GM12878 (cell line): Measurements from ENCODE around the gene ZBTB34. TPM values are rescaled to one million over a fixed set of nuclear protein-coding genes. Genes with fewer than 3 reads are reported as not detected.

ENCODE experiments used
- ATAC-seq: fragments of 200-7000 bp; cut with Tn5 transposase; 3 replicates; pipeline ENCODE4 v1.9.1; 2020; ENCODE audit warnings: mild to moderate bottlenecking, moderate library complexity
- BruUV-seq: library from RNA; stranded (reverse); fragments of 400-500 nt; replicated peaks from 2 replicates; lab custom pipeline; 2021; lab: Mats Ljungman, UMichigan
- CTCF ChIA-PET: fragments of 300-600 bp; sonication (Branson Sonifier 250); formaldehyde crosslinking; extraction: SDS; loops from one replicate; lab custom pipeline; 2021; ENCODE audit warnings: inconsistent platforms; lab: Yijun Ruan, JAX
- POLR2A ChIA-PET: fragments of 350-600 bp; formaldehyde crosslinking; extraction: SDS; loops from one replicate; lab custom pipeline; 2021; ENCODE audit warnings: inconsistent platforms; lab: Charles Lee
- RAD21 ChIA-PET: fragments of 300-600 bp; sonication (Branson Sonifier 250); formaldehyde crosslinking; loops from one replicate; lab custom pipeline; 2023; ENCODE audit warnings: antibody characterized with exemption; ENCODE audit not compliant: unreplicated experiment; lab: Charles Lee
- SMC1A ChIA-PET: fragments of 300-600 bp; sonication (Branson Sonifier 250); formaldehyde crosslinking; loops from one replicate; lab custom pipeline; 2023; ENCODE audit not compliant: unreplicated experiment, uncharacterized antibody; lab: Charles Lee
- DNase-seq: peaks from one replicate; pipeline ENCODE4 v3.0.0-alpha.2; 2011; ENCODE audit warnings: low read depth, low spot score
- FAIRE-seq: peaks from 3 replicates; lab custom pipeline; 2011; peaks lifted over from hg19 to GRCh38; lab: Jason Lieb, UNC
- H2AFZ ChIP-seq: 2 replicates; pipeline ENCODE4 v1.6.0; 2011; ENCODE audit warnings: low read depth, low read length, control low read depth; ENCODE audit not compliant: control insufficient read depth
- H3K27ac ChIP-seq: 2 replicates; pipeline ENCODE4 v1.5.1; 2011; ENCODE audit warnings: control low read depth; ENCODE audit not compliant: control insufficient read depth, insufficient read depth
- H3K27me3 ChIP-seq, 2 experiments: replicated peaks in 1 of 2; 2 replicates each; pipeline versions ENCODE4 v1.6.0 to v1.6.1; 2011; ENCODE audit warnings: low read length in 1 of 2; ENCODE audit not compliant: control insufficient read depth in 2 of 2, insufficient read depth in 2 of 2
- H3K36me3 ChIP-seq, 2 experiments: 2 replicates each; pipeline ENCODE4 v1.5.1; 2011; ENCODE audit warnings: low read length in 1 of 2; ENCODE audit not compliant: control insufficient read depth in 2 of 2, insufficient read depth in 2 of 2
- H3K4me1 ChIP-seq: 2 replicates; pipeline ENCODE4 v1.6.1; 2011; ENCODE audit warnings: mild to moderate bottlenecking, low read length, moderate library complexity, mixed read lengths; ENCODE audit not compliant: control insufficient read depth, insufficient read depth
- H3K4me2 ChIP-seq: 2 replicates; pipeline ENCODE4 v1.6.0; 2011; ENCODE audit warnings: control low read depth; ENCODE audit not compliant: control insufficient read depth, insufficient read depth
- H3K4me3 ChIP-seq: fragments of 200-600 bp; sonication (generic); 2 replicates; pipeline ENCODE4 v1.5.1; 2016
- H3K79me2 ChIP-seq: 2 replicates; pipeline ENCODE4 v1.6.0; 2011; ENCODE audit warnings: low read length; ENCODE audit not compliant: control insufficient read depth, insufficient read depth
- H3K9ac ChIP-seq: 2 replicates; pipeline ENCODE4 v1.8.0; 2011; ENCODE audit warnings: low read length, control low read depth, mixed read lengths; ENCODE audit not compliant: control insufficient read depth, insufficient read depth
- H3K9me3 ChIP-seq: replicated peaks from 3 replicates; pipeline ENCODE4 v1.5.1; 2011; ENCODE audit warnings: mild to moderate bottlenecking, low read length; ENCODE audit not compliant: control insufficient read depth, insufficient read depth
- H4K20me1 ChIP-seq: 2 replicates; pipeline ENCODE4 v1.6.0; 2011; ENCODE audit not compliant: control insufficient read depth, insufficient read depth
- CHD2 ChIP-seq: IDR thresholded peaks from 2 replicates; pipeline ENCODE4 v1.6.1; 2011; ENCODE audit warnings: low read depth, low read length, improper control_type of control experiment, borderline replicate concordance
- KAT2A ChIP-seq: conservative IDR thresholded peaks from 2 replicates; pipeline ENCODE4 v1.6.1; 2011; ENCODE audit warnings: low read depth, low read length; ENCODE audit not compliant: control insufficient read depth
- NRF1 ChIP-seq: conservative IDR thresholded peaks from 2 replicates; pipeline ENCODE4 v1.6.1; 2011; ENCODE audit warnings: mild to moderate bottlenecking, low read depth, low read length, improper control_type of control experiment
- PML ChIP-seq: IDR thresholded peaks from 2 replicates; pipeline ENCODE4 v1.6.1; 2012; ENCODE audit warnings: low read length, inconsistent platforms
- RUNX3 ChIP-seq: IDR thresholded peaks from 2 replicates; pipeline ENCODE4 v1.6.1; 2012; ENCODE audit warnings: low read length, inconsistent platforms
- SPI1 ChIP-seq: IDR thresholded peaks from 2 replicates; pipeline ENCODE4 v1.6.1; 2011; ENCODE audit warnings: low read depth, mild to moderate bottlenecking, low read length, moderate library complexity, borderline replicate concordance; ENCODE audit not compliant: insufficient read depth
- SRF ChIP-seq, 2 experiments: IDR thresholded peaks; 2 replicates each; pipeline ENCODE4 v1.6.1; 2011; ENCODE audit warnings: low read depth in 2 of 2, low read length in 2 of 2, mild to moderate bottlenecking in 1 of 2, moderate library complexity in 1 of 2
- STAT1 ChIP-seq: fragments of 450-650 bp; conservative IDR thresholded peaks from 2 replicates; pipeline ENCODE4 v1.6.1; 2014; ENCODE audit warnings: antibody characterized with exemption, mild to moderate bottlenecking
- STAT3 ChIP-seq: IDR thresholded peaks from 2 replicates; pipeline ENCODE4 v1.6.1; 2011; ENCODE audit warnings: low read depth, low read length, improper control_type of control experiment
- WGBS: methylation state at CpG from one replicate; pipeline ENCODE4 v1.1.6; 2016; ENCODE audit warnings: low lambda C conversion rate; ENCODE audit not compliant: insufficient replicate concordance, insufficient coverage; ENCODE audit errors: missing lambda C conversion rate; 5-methylcytosine and 5-hydroxymethylcytosine counted together
- in situ Hi-C: fragments of 300-500 bp; cut with MboI; formaldehyde crosslinking; loops from 9 replicates; pipeline ENCODE4 v1.14.3; 2018; ENCODE audit warnings: mixed read lengths
- intact Hi-C: fragments of 100-400 bp; cut with micrococcal nuclease; formaldehyde crosslinking; loops from one replicate; pipeline ENCODE4 v1.14.2; 2022; ENCODE audit not compliant: unreplicated experiment
- polyA plus RNA-seq, 11 experiments: library from polyadenylated mRNA; depleted of rRNA in 4 of 11; unstranded in 6 of 11; stranded (reverse) in 5 of 11; fragments of >200 nt; fragmentation: Nextera tagmentation in 4 of 11; fragmentation: Illumina TruSeq in 1 of 11; extraction: Ambion mirVana in 4 of 11; extraction: Trizol in 1 of 11; gene quantifications; 1 replicate in 1 of 11; 2 replicates in 10 of 11; pipeline versions ENCODE4 v1.2.1 to v1.2.3, GENCODE V29; 2011 to 2016; ENCODE audit warnings: inconsistent platforms in 2 of 11, missing spikeins in 2 of 11, low read depth in 1 of 11
- total RNA-seq, 4 experiments: library from RNA; depleted of rRNA in 3 of 4; stranded (reverse); fragments of >200 nt in 3 of 4; fragmentation: Illumina TruSeq in 1 of 4; extraction: Trizol in 1 of 4; gene quantifications; 2 replicates each; pipeline versions ENCODE4 v1.2.1 to v1.2.3, GENCODE V29; 2013 to 2021
- TF ChIP-seq, protein P1 (sequence below): fragments of 450-650 bp; formaldehyde crosslinking; IDR thresholded peaks from 2 replicates; pipeline ENCODE4 v1.5.0; 2022; ENCODE audit warnings: mild to moderate bottlenecking, missing genetic modification characterization
- TF ChIP-seq, protein P2 (sequence below): fragments of 150-350 bp; IDR thresholded peaks from 2 replicates; pipeline ENCODE4 v1.6.1; 2014; ENCODE audit warnings: mild to moderate bottlenecking, low read depth, low read length
- TF ChIP-seq, protein P3 (sequence below): fragments of 450-650 bp; IDR thresholded peaks from 2 replicates; pipeline ENCODE4 v1.6.1; 2017; ENCODE audit warnings: mild to moderate bottlenecking, low read depth, inconsistent platforms; ENCODE audit not compliant: poor library complexity, severe bottlenecking
- TF ChIP-seq, protein P4 (sequence below), 3 experiments: IDR thresholded peaks in 2 of 3; conservative IDR thresholded peaks in 1 of 3; 2 replicates each; pipeline ENCODE4 v1.5.1; 2011; ENCODE audit warnings: low read depth in 3 of 3, low read length in 3 of 3, mild to moderate bottlenecking in 3 of 3, control low read depth in 2 of 3, moderate library complexity in 2 of 3, inconsistent platforms in 1 of 3, mixed read lengths in 1 of 3; ENCODE audit not compliant: control insufficient read depth in 2 of 3, insufficient read depth in 1 of 3; ENCODE audit errors: extremely low read depth in 1 of 3

The ZBTB34 gene
- total and polyA plus RNA-seq, 10 of the 15 experiments (the other 5 are each of a cell fraction or from before 2014, with no cell fraction given): 0.71 to 11.3 (median 3.8) TPM

DNA sequence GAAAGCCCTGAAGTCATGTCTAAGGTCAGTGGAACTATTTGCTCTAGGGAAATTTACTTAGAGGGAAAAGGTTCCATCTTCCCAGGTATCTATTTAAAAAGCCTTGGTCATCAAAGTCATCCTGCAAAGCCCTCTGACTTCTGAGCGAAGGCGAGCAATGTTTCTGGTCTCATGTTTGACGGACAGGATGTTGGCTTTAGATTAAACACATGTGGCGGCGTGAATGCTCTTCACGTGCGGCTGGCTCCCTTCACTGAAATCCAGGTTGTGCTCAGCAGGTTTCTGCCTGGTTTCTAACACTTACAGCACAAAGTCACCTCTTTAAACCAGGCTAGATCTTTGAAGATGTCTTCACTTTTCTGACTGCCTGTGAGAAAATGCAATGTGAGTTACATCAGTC, 5.7 kb upstream of the ZBTB34 start:
- H3K4me3 ChIP-seq: no peak overlapping the region
- ChIA-PET POLR2A (no interaction called here), RAD21 (no interaction called here), SMC1A (no interaction called here), CTCF (interaction anchor here (0.6 kb wide), 2 partner anchors 58 to 732 kb away, joined by 3 to 4 read pairs; no protein-coding TSS in a partner anchor)
- H3K27ac ChIP-seq: no peak overlapping the region
- ATAC-seq (no peak), DNase-seq (no peak), FAIRE-seq (no peak)
- peaks cover 3% of the 10 kb centered on the region; the same call in 1 of the 2 replicates for H3K4me1 ChIP-seq
- in situ Hi-C loops: no loop called here
- H3K9ac ChIP-seq: no peak overlapping the region
- TF ChIP-seq RUNX3 (no peak), KAT2A (no peak), SRF (IDR thresholded peaks at IDR 0.05; ENCODE audit: low read depth in 2 of 2, low read length in 2 of 2) (no peak), PML (no peak), STAT1 (no peak), NRF1 (no peak), CHD2 (no peak), STAT3 (no peak), SPI1 (no peak)
- TF ChIP-seq, protein P1, sequence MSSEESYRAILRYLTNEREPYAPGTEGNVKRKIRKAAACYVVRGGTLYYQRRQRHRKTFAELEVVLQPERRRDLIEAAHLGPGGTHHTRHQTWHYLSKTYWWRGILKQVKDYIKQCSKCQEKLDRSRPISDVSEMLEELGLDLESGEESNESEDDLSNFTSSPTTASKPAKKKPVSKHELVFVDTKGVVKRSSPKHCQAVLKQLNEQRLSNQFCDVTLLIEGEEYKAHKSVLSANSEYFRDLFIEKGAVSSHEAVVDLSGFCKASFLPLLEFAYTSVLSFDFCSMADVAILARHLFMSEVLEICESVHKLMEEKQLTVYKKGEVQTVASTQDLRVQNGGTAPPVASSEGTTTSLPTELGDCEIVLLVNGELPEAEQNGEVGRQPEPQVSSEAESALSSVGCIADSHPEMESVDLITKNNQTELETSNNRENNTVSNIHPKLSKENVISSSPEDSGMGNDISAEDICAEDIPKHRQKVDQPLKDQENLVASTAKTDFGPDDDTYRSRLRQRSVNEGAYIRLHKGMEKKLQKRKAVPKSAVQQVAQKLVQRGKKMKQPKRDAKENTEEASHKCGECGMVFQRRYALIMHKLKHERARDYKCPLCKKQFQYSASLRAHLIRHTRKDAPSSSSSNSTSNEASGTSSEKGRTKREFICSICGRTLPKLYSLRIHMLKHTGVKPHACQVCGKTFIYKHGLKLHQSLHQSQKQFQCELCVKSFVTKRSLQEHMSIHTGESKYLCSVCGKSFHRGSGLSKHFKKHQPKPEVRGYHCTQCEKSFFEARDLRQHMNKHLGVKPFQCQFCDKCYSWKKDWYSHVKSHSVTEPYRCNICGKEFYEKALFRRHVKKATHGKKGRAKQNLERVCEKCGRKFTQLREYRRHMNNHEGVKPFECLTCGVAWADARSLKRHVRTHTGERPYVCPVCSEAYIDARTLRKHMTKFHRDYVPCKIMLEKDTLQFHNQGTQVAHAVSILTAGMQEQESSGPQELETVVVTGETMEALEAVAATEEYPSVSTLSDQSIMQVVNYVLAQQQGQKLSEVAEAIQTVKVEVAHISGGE (CRISPR knock-in tag): no peak
- TF ChIP-seq, protein P2, sequence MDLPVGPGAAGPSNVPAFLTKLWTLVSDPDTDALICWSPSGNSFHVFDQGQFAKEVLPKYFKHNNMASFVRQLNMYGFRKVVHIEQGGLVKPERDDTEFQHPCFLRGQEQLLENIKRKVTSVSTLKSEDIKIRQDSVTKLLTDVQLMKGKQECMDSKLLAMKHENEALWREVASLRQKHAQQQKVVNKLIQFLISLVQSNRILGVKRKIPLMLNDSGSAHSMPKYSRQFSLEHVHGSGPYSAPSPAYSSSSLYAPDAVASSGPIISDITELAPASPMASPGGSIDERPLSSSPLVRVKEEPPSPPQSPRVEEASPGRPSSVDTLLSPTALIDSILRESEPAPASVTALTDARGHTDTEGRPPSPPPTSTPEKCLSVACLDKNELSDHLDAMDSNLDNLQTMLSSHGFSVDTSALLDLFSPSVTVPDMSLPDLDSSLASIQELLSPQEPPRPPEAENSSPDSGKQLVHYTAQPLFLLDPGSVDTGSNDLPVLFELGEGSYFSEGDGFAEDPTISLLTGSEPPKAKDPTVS: no peak
- TF ChIP-seq, protein P3, sequence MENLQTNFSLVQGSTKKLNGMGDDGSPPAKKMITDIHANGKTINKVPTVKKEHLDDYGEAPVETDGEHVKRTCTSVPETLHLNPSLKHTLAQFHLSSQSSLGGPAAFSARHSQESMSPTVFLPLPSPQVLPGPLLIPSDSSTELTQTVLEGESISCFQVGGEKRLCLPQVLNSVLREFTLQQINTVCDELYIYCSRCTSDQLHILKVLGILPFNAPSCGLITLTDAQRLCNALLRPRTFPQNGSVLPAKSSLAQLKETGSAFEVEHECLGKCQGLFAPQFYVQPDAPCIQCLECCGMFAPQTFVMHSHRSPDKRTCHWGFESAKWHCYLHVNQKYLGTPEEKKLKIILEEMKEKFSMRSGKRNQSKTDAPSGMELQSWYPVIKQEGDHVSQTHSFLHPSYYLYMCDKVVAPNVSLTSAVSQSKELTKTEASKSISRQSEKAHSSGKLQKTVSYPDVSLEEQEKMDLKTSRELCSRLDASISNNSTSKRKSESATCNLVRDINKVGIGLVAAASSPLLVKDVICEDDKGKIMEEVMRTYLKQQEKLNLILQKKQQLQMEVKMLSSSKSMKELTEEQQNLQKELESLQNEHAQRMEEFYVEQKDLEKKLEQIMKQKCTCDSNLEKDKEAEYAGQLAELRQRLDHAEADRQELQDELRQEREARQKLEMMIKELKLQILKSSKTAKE: no peak
- TF ChIP-seq, protein P4, sequence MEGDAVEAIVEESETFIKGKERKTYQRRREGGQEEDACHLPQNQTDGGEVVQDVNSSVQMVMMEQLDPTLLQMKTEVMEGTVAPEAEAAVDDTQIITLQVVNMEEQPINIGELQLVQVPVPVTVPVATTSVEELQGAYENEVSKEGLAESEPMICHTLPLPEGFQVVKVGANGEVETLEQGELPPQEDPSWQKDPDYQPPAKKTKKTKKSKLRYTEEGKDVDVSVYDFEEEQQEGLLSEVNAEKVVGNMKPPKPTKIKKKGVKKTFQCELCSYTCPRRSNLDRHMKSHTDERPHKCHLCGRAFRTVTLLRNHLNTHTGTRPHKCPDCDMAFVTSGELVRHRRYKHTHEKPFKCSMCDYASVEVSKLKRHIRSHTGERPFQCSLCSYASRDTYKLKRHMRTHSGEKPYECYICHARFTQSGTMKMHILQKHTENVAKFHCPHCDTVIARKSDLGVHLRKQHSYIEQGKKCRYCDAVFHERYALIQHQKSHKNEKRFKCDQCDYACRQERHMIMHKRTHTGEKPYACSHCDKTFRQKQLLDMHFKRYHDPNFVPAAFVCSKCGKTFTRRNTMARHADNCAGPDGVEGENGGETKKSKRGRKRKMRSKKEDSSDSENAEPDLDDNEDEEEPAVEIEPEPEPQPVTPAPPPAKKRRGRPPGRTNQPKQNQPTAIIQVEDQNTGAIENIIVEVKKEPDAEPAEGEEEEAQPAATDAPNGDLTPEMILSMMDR (IDR thresholded peaks at IDR 0.05 in 2 of 3, conservative IDR thresholded peaks at IDR 0.05 in 1 of 3; ENCODE audit: control insufficient read depth in 2 of 3, extremely low read depth in 1 of 3, insufficient read depth in 1 of 3, low read depth in 3 of 3, low read length in 3 of 3): no peak
- no peak overlapping the region for H3K4me2 ChIP-seq
- intact Hi-C loops: no loop called here
- 95% methylated on average over 7 of the region's 7 CpGs for WGBS
- H3K36me3 ChIP-seq: no peaks in the 10 kb centered on the region
- H4K20me1 ChIP-seq: no peaks in the 10 kb centered on the region
- peaks cover 0 to 5% of the 10 kb centered on the region in 2 experiments; a peak in 1 of 4 replicates for H3K27me3 ChIP-seq
- H2AFZ ChIP-seq: no peak overlapping the region
- no peaks in the 10 kb centered on the region for H3K79me2 ChIP-seq
- H3K9me3 ChIP-seq: no peaks in the 10 kb centered on the region
- BruUV-seq: no TSS peak
